CD14-positive monocyte (primary cell): ENCODE measurements around the gene ZBED4. TPM values are rescaled to one million over a fixed set of nuclear protein-coding genes. Genes with fewer than 3 reads are reported as not detected.

Source experiments
- DNase-seq, 3 donors: peaks; one replicate each; pipeline ENCODE4 v3.0.0-alpha.2; 2011 to 2022
- H2AFZ ChIP-seq: 2 replicates; pipeline ENCODE4 v1.6.0; 2012; ENCODE audit warnings: mild to moderate bottlenecking, low read depth, low read length, inconsistent platforms; ENCODE audit not compliant: insufficient read depth, poor library complexity, severe bottlenecking
- H3K27ac ChIP-seq, 2 donors: 1 replicate in 1 of 2; 2 replicates in 1 of 2; pipeline ENCODE4 v1.5.1; 2012 to 2013; ENCODE audit warnings: low read length in 2 of 2, control low read depth in 1 of 2, inconsistent platforms in 1 of 2, low read depth in 1 of 2, mild to moderate bottlenecking in 1 of 2
- H3K27me3 ChIP-seq, 2 donors: one replicate each; pipeline versions ENCODE4 v1.6.0 to v1.6.1; 2011 to 2013; ENCODE audit warnings: low read length in 2 of 2; ENCODE audit not compliant: control insufficient read depth in 2 of 2, insufficient read depth in 2 of 2
- H3K36me3 ChIP-seq, 2 donors: replicated peaks in 1 of 2; 1 replicate in 1 of 2; 2 replicates in 1 of 2; pipeline versions ENCODE4 v1.5.1 to v1.6.1; 2012 to 2013; ENCODE audit warnings: low read length in 2 of 2, control low read depth in 1 of 2, inconsistent platforms in 1 of 2, mild to moderate bottlenecking in 1 of 2; ENCODE audit not compliant: insufficient read depth in 2 of 2, control insufficient read depth in 1 of 2
- H3K4me1 ChIP-seq, 2 donors: 1 replicate in 1 of 2; 2 replicates in 1 of 2; pipeline versions ENCODE4 v1.5.1 to v1.6.1; 2012 to 2013; ENCODE audit warnings: low read length in 2 of 2, control low read depth in 1 of 2, inconsistent platforms in 1 of 2, mild to moderate bottlenecking in 1 of 2, moderate library complexity in 1 of 2; ENCODE audit not compliant: insufficient read depth in 2 of 2, control insufficient read depth in 1 of 2
- H3K4me2 ChIP-seq: replicated peaks from 2 replicates; pipeline ENCODE3; 2012; ENCODE audit warnings: low read length, moderate library complexity, mild to moderate bottlenecking; ENCODE audit not compliant: poor library complexity, severe bottlenecking; ENCODE audit errors: extremely low read depth
- H3K4me3 ChIP-seq, 3 experiments: fragments of 200-600 bp in 1 of 3; sonication (generic) in 1 of 3; replicated peaks in 1 of 3; 1 replicate in 2 of 3; 2 replicates in 1 of 3; pipeline ENCODE4 v1.5.1; 2011 to 2013; ENCODE audit warnings: low read length in 3 of 3, mild to moderate bottlenecking in 3 of 3, control low read depth in 2 of 3, low read depth in 2 of 3, inconsistent platforms in 1 of 3, moderate library complexity in 1 of 3
- H3K79me2 ChIP-seq: 2 replicates; pipeline ENCODE4 v1.6.0; 2012; ENCODE audit warnings: mild to moderate bottlenecking, control low read depth, inconsistent platforms, low read length, moderate library complexity; ENCODE audit not compliant: insufficient read depth
- H3K9ac ChIP-seq: 2 replicates; pipeline ENCODE4 v1.6.0; 2017; ENCODE audit warnings: low read length, mild to moderate bottlenecking; ENCODE audit not compliant: insufficient read depth, poor library complexity, severe bottlenecking
- H3K9me3 ChIP-seq, 2 donors: replicated peaks in 1 of 2; 1 replicate in 1 of 2; 2 replicates in 1 of 2; pipeline versions ENCODE4 v1.5.1 to v1.6.1; 2012 to 2013; ENCODE audit warnings: low read length in 2 of 2, control low read depth in 1 of 2; ENCODE audit not compliant: control insufficient read depth in 1 of 2, insufficient read depth in 1 of 2
- H4K20me1 ChIP-seq: 2 replicates; pipeline ENCODE4 v1.6.0; 2012; ENCODE audit warnings: mild to moderate bottlenecking, low read length, control low read depth, moderate library complexity; ENCODE audit not compliant: insufficient read depth
- H3K27ac Mint-ChIP-seq, 7 donors: one replicate each; pipeline ENCODE4 v1.8.0; 2020; ENCODE audit warnings: mild to moderate bottlenecking in 7 of 7, mixed read lengths in 7 of 7, moderate library complexity in 6 of 7, inconsistent platforms in 2 of 7
- H3K27me3 Mint-ChIP-seq, 3 donors: one replicate each; pipeline ENCODE4 v1.8.0; 2021 to 2022; ENCODE audit warnings: low read depth in 3 of 3, mild to moderate bottlenecking in 3 of 3, mixed read lengths in 3 of 3, moderate library complexity in 3 of 3, inconsistent platforms in 1 of 3
- H3K36me3 Mint-ChIP-seq, 2 donors: one replicate each; pipeline ENCODE4 v1.8.0; 2020; ENCODE audit warnings: mixed read lengths in 2 of 2, inconsistent platforms in 1 of 2, mild to moderate bottlenecking in 1 of 2
- H3K4me1 Mint-ChIP-seq: one replicate; pipeline ENCODE4 v1.8.0; 2020; ENCODE audit warnings: mild to moderate bottlenecking, mixed read lengths
- H3K4me3 Mint-ChIP-seq, 2 donors: one replicate each; pipeline ENCODE4 v1.8.0; 2020; ENCODE audit warnings: mild to moderate bottlenecking in 2 of 2, mixed read lengths in 2 of 2, moderate library complexity in 1 of 2
- H3K9me3 Mint-ChIP-seq, 7 donors: one replicate each; pipeline ENCODE4 v1.8.0; 2020 to 2022; ENCODE audit warnings: mixed read lengths in 7 of 7, mild to moderate bottlenecking in 6 of 7, moderate library complexity in 6 of 7, inconsistent platforms in 2 of 7
- CTCF ChIP-seq: fragments of 200-600 bp; IDR thresholded peaks from one replicate; pipeline ENCODE4 v1.8.0; 2022; ENCODE audit warnings: antibody characterized with exemption, mild to moderate bottlenecking
- WGBS: methylation state at CpG from one replicate; pipeline ENCODE4 v1.1.5; 2013; ENCODE audit warnings: missing lambda C conversion rate; ENCODE audit not compliant: insufficient coverage; 5-methylcytosine and 5-hydroxymethylcytosine counted together
- intact Hi-C, 2 donors: fragments of 100-400 bp; cut with micrococcal nuclease; formaldehyde crosslinking; loops; one replicate each; pipeline versions ENCODE4 v1.15.0 to v1.15.1; 2023
- polyA plus RNA-seq, 3 donors: library from polyadenylated mRNA; depleted of rRNA in 1 of 3; unstranded in 2 of 3; stranded (reverse) in 1 of 3; fragments of 300-500 nt in 2 of 3; fragments of >200 nt in 1 of 3; fragmentation: Illumina TruSeq in 2 of 3; gene quantifications; 1 replicate in 2 of 3; 2 replicates in 1 of 3; pipeline ENCODE4 v1.2.3, GENCODE V29; 2012 to 2021

Gene ZBED4
- polyA plus RNA-seq, 3 donors = 3.8 to 8.2 (median 5.7) TPM

GRCh38 chr22:49913446-49913845 lies 59.8 kb downstream of the ZBED4 start:
- no peak overlapping the region for H3K27ac ChIP-seq
- H3K4me1 ChIP-seq = peaks cover 11 to 12% of the 10 kb centered on the region in 2 donors
- H3K79me2 ChIP-seq = peaks cover 14% of the 10 kb centered on the region
- H3K36me3 Mint-ChIP-seq = peaks cover 39 to 47% of the 10 kb centered on the region in 2 donors
- peaks cover 27 to 49% of the 10 kb centered on the region in 2 donors for H3K36me3 ChIP-seq
- no peak overlapping the region for H3K27ac Mint-ChIP-seq
- no peak overlapping the region for H3K4me3 ChIP-seq
- peaks cover 12% of the 10 kb centered on the region for H3K4me1 Mint-ChIP-seq
- no peak for DNase-seq
- no peak for TF ChIP-seq CTCF
- H3K9me3 ChIP-seq = no peaks in the 10 kb centered on the region
- no peaks in the 10 kb centered on the region for H3K9me3 Mint-ChIP-seq
- no peaks in the 10 kb centered on the region for H4K20me1 ChIP-seq
- H3K4me3 Mint-ChIP-seq = no peak overlapping the region
- H3K27me3 ChIP-seq = no peaks in the 10 kb centered on the region
- peaks cover 0 to 3% (median 2%) of the 10 kb centered on the region in 3 donors for H3K27me3 Mint-ChIP-seq
- intact Hi-C loops = no loop called here
- no peak overlapping the region for H2AFZ ChIP-seq
- no peak overlapping the region for H3K9ac ChIP-seq
- over 99% methylated on average over 13 of the region's 14 CpGs for WGBS
- no peak overlapping the region for H3K4me2 ChIP-seq

- Histone ChIP-seq H3K27ac (no peak overlapping the region), H3K9ac (no peak overlapping the region), H3K9me3 (no peaks in the 10 kb centered on the region), H3K36me3 (peaks cover 23 to 43% of the 10 kb centered on the region in 2 donors), H3K4me3 (no peak overlapping the region), H3K27me3 (no peaks in the 10 kb centered on the region), H3K4me1 (peaks cover 17 to 18% of the 10 kb centered on the region in 2 donors), H2AFZ (no peak overlapping the region), H3K79me2 (peaks cover 19% of the 10 kb centered on the region), H3K4me2 (no peak overlapping the region), H4K20me1 (no peaks in the 10 kb centered on the region)
- DNase-seq = peak in 1 of 3 donors; percentile 2
- H3K9me3 Mint-ChIP-seq = no peaks in the 10 kb centered on the region
- intact Hi-C loops = no loop called here
- H3K4me1 Mint-ChIP-seq = peaks cover 16% of the 10 kb centered on the region
- no peak overlapping the region for H3K4me3 Mint-ChIP-seq
- peaks cover 32 to 39% of the 10 kb centered on the region in 2 donors for H3K36me3 Mint-ChIP-seq
- peak overlapping the region in 1 of 7 donors; percentile 85 for H3K27ac Mint-ChIP-seq
- H3K27me3 Mint-ChIP-seq = peaks cover 0 to 2% (median 0%) of the 10 kb centered on the region in 3 donors
- 98% methylated on average over 7 of the region's 12 CpGs for WGBS
- TF ChIP-seq CTCF = no peak
Observed at GRCh38 chr22:49914256-49914655, 60.6 kb downstream of the ZBED4 start.
